H1 (cell line): ENCODE measurements around the gene ARHGAP8. TPM values are rescaled to one million over a fixed set of nuclear protein-coding genes. Genes with fewer than 3 reads are reported as not detected.

Source experiments
- CTCF ChIA-PET: fragments of 300-600 bp; sonication (Branson Sonifier 250); formaldehyde crosslinking; loops from one replicate; lab custom pipeline; 2021; ENCODE audit not compliant: partially characterized antibody; lab: Charles Lee
- POLR2A ChIA-PET: fragments of 300-600 bp; sonication (Branson Sonifier 250); formaldehyde crosslinking; loops from one replicate; lab custom pipeline; 2021; ENCODE audit warnings: inconsistent platforms; ENCODE audit not compliant: partially characterized antibody; lab: Charles Lee
- DNase-seq, 2 experiments: peaks; one replicate each; pipeline versions ENCODE4 v3.0.0 to v3.0.0-alpha.2; 2010 to 2022; ENCODE audit warnings: low spot score in 2 of 2, low read depth in 1 of 2, mixed read lengths in 1 of 2
- FAIRE-seq: peaks from 2 replicates; lab custom pipeline; 2011; peaks lifted over from hg19 to GRCh38; lab: Jason Lieb, UNC
- H2AFZ ChIP-seq: 2 replicates; pipeline ENCODE4 v1.8.1; 2012; ENCODE audit warnings: low read length, inconsistent platforms
- H2AK5ac ChIP-seq: 2 replicates; pipeline ENCODE4 v1.6.1; 2013; ENCODE audit warnings: low read depth, low read length
- H2BK120ac ChIP-seq: replicated peaks from 2 replicates; pipeline ENCODE3; 2013; ENCODE audit warnings: low read depth, low read length, inconsistent platforms
- H2BK12ac ChIP-seq: 2 replicates; pipeline ENCODE4 v1.6.1; 2013; ENCODE audit warnings: low read depth, low read length
- H2BK15ac ChIP-seq: 2 replicates; pipeline ENCODE4 v1.6.1; 2013; ENCODE audit warnings: low read length
- H2BK20ac ChIP-seq: 2 replicates; pipeline ENCODE4 v1.6.1; 2013; ENCODE audit warnings: low read length
- H2BK5ac ChIP-seq: 2 replicates; pipeline ENCODE4 v1.6.1; 2013; ENCODE audit warnings: low read depth, low read length
- H3K14ac ChIP-seq: 2 replicates; pipeline ENCODE4 v1.6.1; 2013; ENCODE audit warnings: inconsistent platforms; ENCODE audit not compliant: insufficient read length
- H3K18ac ChIP-seq: 2 replicates; pipeline ENCODE4 v1.6.1; 2013; ENCODE audit warnings: low read length; ENCODE audit errors: extremely low read depth
- H3K23ac ChIP-seq: 2 replicates; pipeline ENCODE4 v1.6.1; 2013; ENCODE audit warnings: inconsistent platforms; ENCODE audit not compliant: insufficient read length
- H3K23me2 ChIP-seq: 2 replicates; pipeline ENCODE4 v1.6.1; 2013; ENCODE audit warnings: low read depth, low read length
- H3K27ac ChIP-seq: 2 replicates; pipeline ENCODE4 v1.6.1; 2011; ENCODE audit warnings: low read depth, low read length, inconsistent platforms
- H3K27me3 ChIP-seq, 4 experiments: replicated peaks in 1 of 4; 1 replicate in 1 of 4; 2 replicates in 3 of 4; pipeline versions ENCODE4 v1.6.1 to v1.8.1; 2011 to 2013; ENCODE audit warnings: low read length in 3 of 4, mild to moderate bottlenecking in 3 of 4, inconsistent platforms in 2 of 4, mixed read lengths in 2 of 4, moderate library complexity in 1 of 4; ENCODE audit not compliant: control insufficient read depth in 3 of 4, insufficient read depth in 3 of 4; ENCODE audit errors: extremely low read depth in 1 of 4
- H3K36me3 ChIP-seq, 4 experiments: 2 replicates each; pipeline versions ENCODE4 v1.6.1 to v1.8.1; 2011 to 2013; ENCODE audit warnings: mild to moderate bottlenecking in 4 of 4, low read length in 3 of 4, moderate library complexity in 2 of 4, control low read depth in 1 of 4, inconsistent platforms in 1 of 4; ENCODE audit not compliant: insufficient read depth in 4 of 4, control insufficient read depth in 2 of 4
- H3K4ac ChIP-seq: replicated peaks from 2 replicates; pipeline ENCODE3; 2013; ENCODE audit warnings: low read length, low read depth, mixed read lengths, inconsistent platforms; ENCODE audit not compliant: insufficient read length
- H3K4me1 ChIP-seq, 4 experiments: replicated peaks in 1 of 4; 1 replicate in 1 of 4; 2 replicates in 3 of 4; pipeline versions ENCODE4 v1.6.1 to v1.8.1; 2011 to 2013; ENCODE audit warnings: low read length in 3 of 4, inconsistent platforms in 2 of 4, mixed read lengths in 1 of 4; ENCODE audit not compliant: insufficient read depth in 4 of 4, control insufficient read depth in 3 of 4
- H3K4me2 ChIP-seq, 2 experiments: 2 replicates each; pipeline versions ENCODE4 v1.6.1 to v1.8.1; 2011 to 2013; ENCODE audit warnings: low read depth in 2 of 2, low read length in 2 of 2, control low read depth in 1 of 2, inconsistent platforms in 1 of 2, mild to moderate bottlenecking in 1 of 2; ENCODE audit not compliant: insufficient read depth in 1 of 2
- H3K4me3 ChIP-seq, 4 experiments: fragments of 200-600, 300-600 bp in 1 of 4; sonication (generic), shearing (Covaris generic), sonication (Bioruptor Twin) in 1 of 4; 2 replicates each; pipeline versions ENCODE4 v1.5.1 to v1.8.1; 2011 to 2016; ENCODE audit warnings: low read length in 4 of 4, low read depth in 3 of 4, control low read depth in 2 of 4, inconsistent platforms in 2 of 4, mild to moderate bottlenecking in 2 of 4, mixed read lengths in 1 of 4, moderate library complexity in 1 of 4; ENCODE audit not compliant: insufficient read depth in 2 of 4; ENCODE audit errors: extremely low read depth in 1 of 4
- H3K56ac ChIP-seq: replicated peaks from 2 replicates; pipeline ENCODE3; 2013; ENCODE audit warnings: low read depth, mild to moderate bottlenecking, mixed read lengths, low read length, inconsistent platforms; ENCODE audit not compliant: insufficient read length
- H3K79me1 ChIP-seq: 2 replicates; pipeline ENCODE4 v1.6.1; 2013; ENCODE audit warnings: low read depth, low read length, control low read depth
- H3K79me2 ChIP-seq, 2 experiments: 2 replicates each; pipeline versions ENCODE4 v1.6.1 to v1.8.1; 2012 to 2013; ENCODE audit warnings: low read length in 2 of 2, mild to moderate bottlenecking in 2 of 2, inconsistent platforms in 1 of 2; ENCODE audit not compliant: insufficient read depth in 2 of 2, control insufficient read depth in 1 of 2
- H3K9ac ChIP-seq, 4 experiments: replicated peaks in 1 of 4; 1 replicate in 1 of 4; 2 replicates in 3 of 4; pipeline versions ENCODE4 v1.6.1 to v1.8.1; 2011 to 2013; ENCODE audit warnings: low read depth in 3 of 4, low read length in 3 of 4, control low read depth in 2 of 4, mild to moderate bottlenecking in 2 of 4, moderate library complexity in 2 of 4, inconsistent platforms in 1 of 4; ENCODE audit errors: extremely low read depth in 1 of 4
- H3K9me3 ChIP-seq, 2 experiments: 2 replicates each; pipeline versions ENCODE4 v1.6.1 to v1.8.1; 2012 to 2013; ENCODE audit warnings: mild to moderate bottlenecking in 2 of 2, moderate library complexity in 2 of 2, control low read depth in 1 of 2, inconsistent platforms in 1 of 2, low read depth in 1 of 2, low read length in 1 of 2, mixed read lengths in 1 of 2; ENCODE audit not compliant: insufficient read depth in 2 of 2
- H4K20me1 ChIP-seq, 2 experiments: replicated peaks in 1 of 2; 2 replicates each; pipeline versions ENCODE3 to v1.8.1; 2011 to 2013; ENCODE audit warnings: inconsistent platforms in 2 of 2, low read length in 2 of 2, mild to moderate bottlenecking in 1 of 2; ENCODE audit not compliant: insufficient read depth in 2 of 2, control insufficient read depth in 1 of 2
- H4K5ac ChIP-seq: 2 replicates; pipeline ENCODE4 v1.6.1; 2013; ENCODE audit warnings: low read length, low read depth, mixed read lengths, inconsistent platforms; ENCODE audit not compliant: insufficient read length
- H4K8ac ChIP-seq: 2 replicates; pipeline ENCODE4 v1.8.0; 2013; ENCODE audit warnings: mild to moderate bottlenecking, moderate library complexity, low read length, inconsistent platforms; ENCODE audit not compliant: insufficient read depth; ENCODE audit errors: extremely low read depth
- H4K91ac ChIP-seq: replicated peaks from 2 replicates; pipeline ENCODE3; 2013; ENCODE audit warnings: low read length, mixed read lengths, inconsistent platforms; ENCODE audit not compliant: insufficient read length
- CHD1 ChIP-seq: IDR thresholded peaks from 2 replicates; pipeline ENCODE4 v1.6.1; 2012; ENCODE audit warnings: low read depth, low read length, improper control_type of control experiment
- EP300 ChIP-seq, 2 experiments: IDR thresholded peaks; 1 replicate in 1 of 2; 2 replicates in 1 of 2; pipeline ENCODE4 v1.6.1; 2011 to 2012; ENCODE audit warnings: low read depth in 2 of 2, low read length in 2 of 2, mild to moderate bottlenecking in 2 of 2, borderline replicate concordance in 1 of 2, inconsistent platforms in 1 of 2, moderate library complexity in 1 of 2
- EZH2 ChIP-seq: fragments of 200-600 bp; sonication (generic); IDR thresholded peaks from 2 replicates; pipeline ENCODE4 v1.7.1; 2012; ENCODE audit warnings: low read depth, mild to moderate bottlenecking, moderate library complexity, low read length, inconsistent platforms; ENCODE audit not compliant: severe bottlenecking
- GABPA ChIP-seq: IDR thresholded peaks from 2 replicates; pipeline ENCODE4 v1.6.1; 2011; ENCODE audit warnings: mild to moderate bottlenecking, low read length, moderate library complexity, borderline replicate concordance; ENCODE audit not compliant: insufficient read depth
- GTF2F1 ChIP-seq: IDR thresholded peaks from 2 replicates; pipeline ENCODE4 v1.6.1; 2012; ENCODE audit warnings: low read depth, low read length, improper control_type of control experiment, borderline replicate concordance
- HDAC2 ChIP-seq, 2 experiments: fragments of 300-600 bp in 1 of 2; sonication (generic) in 1 of 2; IDR thresholded peaks; 2 replicates each; pipeline ENCODE4 v1.6.1; 2011 to 2012; ENCODE audit warnings: low read depth in 2 of 2, low read length in 2 of 2, mild to moderate bottlenecking in 2 of 2, moderate library complexity in 2 of 2, borderline replicate concordance in 1 of 2, inconsistent platforms in 1 of 2
- NRF1 ChIP-seq: IDR thresholded peaks from 2 replicates; pipeline ENCODE4 v1.6.1; 2011; ENCODE audit warnings: mild to moderate bottlenecking, low read depth, low read length, improper control_type of control experiment
- RBBP5 ChIP-seq: IDR thresholded peaks from 2 replicates; pipeline ENCODE4 v1.7.1; 2012; ENCODE audit warnings: low read depth, mild to moderate bottlenecking, inconsistent platforms, low read length, moderate library complexity, borderline replicate concordance
- SAP30 ChIP-seq: fragments of 300-600 bp; sonication (generic); IDR thresholded peaks from 2 replicates; pipeline ENCODE4 v1.7.1; 2012; ENCODE audit warnings: low read length, moderate library complexity, mild to moderate bottlenecking, inconsistent platforms; ENCODE audit not compliant: insufficient read depth, insufficient replicate concordance
- SP1 ChIP-seq: IDR thresholded peaks from 2 replicates; pipeline ENCODE4 v1.6.1; 2011; ENCODE audit warnings: low read depth, low read length
- TAF1 ChIP-seq: IDR thresholded peaks from 2 replicates; pipeline ENCODE4 v1.6.1; 2011; ENCODE audit warnings: mild to moderate bottlenecking, low read depth, low read length
- TEAD4 ChIP-seq: IDR thresholded peaks from 2 replicates; pipeline ENCODE4 v1.6.1; 2012; ENCODE audit warnings: low read depth, low read length, inconsistent platforms, mixed read lengths
- WGBS, 2 experiments: shearing (Covaris generic) in 1 of 2; methylation state at CpG; one replicate each; pipeline versions ENCODE4 v1.1.6 to v1.1.7; 2013 to 2015; ENCODE audit warnings: low lambda C conversion rate in 2 of 2, mixed read lengths in 2 of 2, inconsistent platforms in 1 of 2, low coverage in 1 of 2, missing lambda C conversion rate in 1 of 2; ENCODE audit not compliant: insufficient replicate concordance in 2 of 2, insufficient coverage in 1 of 2, insufficient read length in 1 of 2; ENCODE audit errors: extremely low coverage in 1 of 2, missing lambda C conversion rate in 1 of 2; 5-methylcytosine and 5-hydroxymethylcytosine counted together
- polyA plus RNA-seq, 7 experiments: library from polyadenylated mRNA; depleted of rRNA in 3 of 7; stranded (reverse) in 5 of 7; unstranded in 2 of 7; fragments of >200 nt in 5 of 7; fragments of 200-250 nt in 2 of 7; gene quantifications; 1 replicate in 5 of 7; 2 replicates in 1 of 7; 4 replicates in 1 of 7; pipeline versions ENCODE4 v1.2.1 to v1.2.3, GENCODE V29; 2011 to 2013; ENCODE audit warnings: missing spikeins in 2 of 7, mixed read lengths in 2 of 7
- total RNA-seq: library from RNA; stranded (reverse); fragmentation: NEBNext Ultra II Directional; extraction: Animal tissue kit (Norgen Biotek cat#: 25700); gene quantifications from 2 replicates; pipeline ENCODE4 v1.2.1, GENCODE V29; 2021

Gene ARHGAP8
- total and polyA plus RNA-seq, 2 of the 8 experiments (the other 6 are each of a cell fraction or from before 2014, with no cell fraction given) = 35.6 to 47.7 TPM

GRCh38 chr22:44714703-44715350 lies 37.5 kb upstream of the ARHGAP8 start:
- Histone ChIP-seq H3K14ac (no peak overlapping the region), H3K23me2 (no peaks in the 10 kb centered on the region), H3K18ac (no peak overlapping the region), H3K9ac (no peak overlapping the region), H4K20me1 (peaks cover 2 to 3% of the 10 kb centered on the region in 2 experiments), H3K4me3 (no peak overlapping the region), H3K4me2 (no peak overlapping the region), H3K79me1 (no peaks in the 10 kb centered on the region), H4K8ac (no peak overlapping the region), H2BK15ac (no peak overlapping the region), H3K36me3 (no peaks in the 10 kb centered on the region), H3K56ac (no peak overlapping the region), H2AFZ (no peak overlapping the region), H3K27me3 (no peaks in the 10 kb centered on the region), H2BK12ac (no peak overlapping the region), H2BK5ac (no peak overlapping the region), H4K91ac (no peak overlapping the region), H3K4ac (no peak overlapping the region), H3K27ac (no peak overlapping the region), H2BK20ac (no peak overlapping the region), H3K23ac (no peak overlapping the region), H4K5ac (no peak overlapping the region), H3K79me2 (no peaks in the 10 kb centered on the region), H2AK5ac (no peak overlapping the region), H3K4me1 (peaks cover 0 to 4% (median 0%) of the 10 kb centered on the region in 4 experiments; a peak in 2 of 7 replicates), H2BK120ac (no peak overlapping the region), H3K9me3 (no peaks in the 10 kb centered on the region)
- no peak for DNase-seq
- ChIA-PET POLR2A (interaction anchor here (0.6 to 1.2 kb wide), 3 partner anchors 10 to 92 kb away, joined by 3 read pairs; no protein-coding TSS in a partner anchor), CTCF (interaction anchor here (0.7 to 2.7 kb wide), 8 partner anchors 10 to 456 kb away, joined by 3 to 11 read pairs (median 5); no protein-coding TSS in a partner anchor)
- WGBS, 2 experiments = 89% methylated on average over 16 of the region's 18 CpGs; no CpG with 5 or more reads in 1 of the 2 experiments
- no peak for FAIRE-seq
- TF ChIP-seq SP1 = no peak
- no peak for TF ChIP-seq HDAC2 (IDR thresholded peaks at IDR 0.05; ENCODE audit: borderline replicate concordance in 1 of 2, low read depth in 2 of 2, low read length in 2 of 2)
- no peak for TF ChIP-seq GTF2F1
- no peak for TF ChIP-seq TEAD4
- TF ChIP-seq TAF1 = no peak
- no peak for TF ChIP-seq EZH2
- TF ChIP-seq RBBP5 = no peak
- no peak for TF ChIP-seq CHD1
- no peak for TF ChIP-seq NRF1
- no peak for TF ChIP-seq GABPA
- no peak for TF ChIP-seq SAP30
- no peak for TF ChIP-seq EP300 (IDR thresholded peaks at IDR 0.05; ENCODE audit: borderline replicate concordance in 1 of 2, low read depth in 2 of 2, low read length in 2 of 2)
